Right lung (tissue), 10 donors: ENCODE measurements around the gene CEP63. TPM values are rescaled to one million over a fixed set of nuclear protein-coding genes. Genes with fewer than 3 reads are reported as not detected.

ENCODE experiments used
- DNase-seq, 2 donors: peaks; one replicate each; pipeline ENCODE4 v3.0.0-alpha.2; 2013
- long read RNA-seq, 8 donors: transcript quantifications; one replicate each; lab custom pipeline, GENCODE V29; 2026
- polyA plus RNA-seq, 5 donors: library from polyadenylated mRNA; unstranded; fragments of 120-200 nt; gene quantifications; one replicate each; pipeline versions ENCODE4 v1.2.1 to v1.2.3, GENCODE V29; 2013; ENCODE audit warnings: inconsistent platforms in 1 of 5, low replicate concordance in 1 of 5; ENCODE audit not compliant: insufficient read length in 5 of 5, insufficient read depth in 1 of 5

The CEP63 gene
- 10 to 100 TPM; 24.6 to 41.3 (median 33.0) TPM for polyA plus RNA-seq
- long read RNA-seq, donor 1, partial matches to known transcripts, result 0 of 2 reads
- long read RNA-seq, donor 1, other reads (novel, unspliced or antisense), result 0 of 2 reads
- long read RNA-seq, donor 2, partial matches to known transcripts, result 0 of 1 reads
- long read RNA-seq, donor 2, other reads (novel, unspliced or antisense), result 0 of 1 reads
- long read RNA-seq, donor 3, partial matches to known transcripts, result 272 of 272 reads
- long read RNA-seq, donor 3, other reads (novel, unspliced or antisense), result 0 of 272 reads
- long read RNA-seq, donor 4, partial matches to known transcripts, result 0 of 1 reads
- long read RNA-seq, donor 4, other reads (novel, unspliced or antisense), result 0 of 1 reads
- long read RNA-seq, donor 5, partial matches to known transcripts, result 0 of 1 reads
- long read RNA-seq, donor 5, other reads (novel, unspliced or antisense), result 0 of 1 reads
- long read RNA-seq, donor 6, result 0 reads
- long read RNA-seq, donor 7, partial matches to known transcripts, result 0 of 1 reads
- long read RNA-seq, donor 7, other reads (novel, unspliced or antisense), result 0 of 1 reads
- long read RNA-seq, donor 8, result 0 reads

- peak; percentile 99 for DNase-seq
Observed at GRCh38 chr3:134485718-134486576, at the start of gene CEP63, which contains the start of gene ANAPC13. TSS of gene CEP63 (plus strand) at chr3:134486057. CDS start at chr3:134495321, 9,264 bp downstream. TSS of gene ANAPC13 (minus strand) at chr3:134485985. CDS start at chr3:134482904, 3,081 bp downstream.

GRCh38 chr3:134437211-134437752 lies 48.6 kb upstream of the CEP63 start:
- DNase-seq, result no peak

GRCh38 chr3:134441321-134441720 lies 44.5 kb upstream of the CEP63 start:
- no peak for DNase-seq

- DNase-seq, result peak in 1 of 2 donors; percentile 23
Observed at GRCh38 chr3:134441821-134442220, 44.0 kb upstream of the CEP63 start.

GRCh38 chr3:134445095-134445494 lies 40.8 kb upstream of the CEP63 start:
- no peak for DNase-seq

- DNase-seq, result peak; percentile 50 to 63
Observed at GRCh38 chr3:134445636-134446035, 40.2 kb upstream of the CEP63 start.

GRCh38 chr3:134446800-134447199 lies 39.1 kb upstream of the CEP63 start:
- DNase-seq, result no peak

- DNase-seq, result no peak
Observed at GRCh38 chr3:134447351-134447750, 38.5 kb upstream of the CEP63 start.

GRCh38 chr3:134448664-134449063 lies 37.2 kb upstream of the CEP63 start:
- no peak for DNase-seq

- DNase-seq, result no peak
Observed at GRCh38 chr3:134449277-134449676, 36.6 kb upstream of the CEP63 start.

- DNase-seq, result no peak
Observed at GRCh38 chr3:134449951-134450350, 35.9 kb upstream of the CEP63 start.

GRCh38 chr3:134453631-134454030 lies 32.2 kb upstream of the CEP63 start:
- no peak for DNase-seq

- DNase-seq, result no peak
Observed at GRCh38 chr3:134457376-134458074, 28.3 kb upstream of the CEP63 start.

- DNase-seq, result no peak
Observed at GRCh38 chr3:134458406-134458945, 27.4 kb upstream of the CEP63 start.

- DNase-seq, result no peak
Observed at GRCh38 chr3:134459562-134459961, 26.3 kb upstream of the CEP63 start.

GRCh38 chr3:134460965-134461364 lies 24.9 kb upstream of the CEP63 start:
- DNase-seq, result no peak

GRCh38 chr3:134462331-134462941 lies 23.4 kb upstream of the CEP63 start:
- no peak for DNase-seq

GRCh38 chr3:134463676-134464063 lies 22.2 kb upstream of the CEP63 start:
- no peak for DNase-seq

- DNase-seq, result peak; percentile 87 to 91
Observed at GRCh38 chr3:134464064-134464688, 21.7 kb upstream of the CEP63 start.
